Endometrium (tissue), 2 donors: Measurements from ENCODE around the gene NCOA3.

Experiments used
- FAIRE-seq: peaks from 2 replicates; lab custom pipeline; 2012; peaks lifted over from hg19 to GRCh38; lab: Jason Lieb, UNC
- donor health status: control.
- donor health status: control.

The NCOA3 gene

DNA sequence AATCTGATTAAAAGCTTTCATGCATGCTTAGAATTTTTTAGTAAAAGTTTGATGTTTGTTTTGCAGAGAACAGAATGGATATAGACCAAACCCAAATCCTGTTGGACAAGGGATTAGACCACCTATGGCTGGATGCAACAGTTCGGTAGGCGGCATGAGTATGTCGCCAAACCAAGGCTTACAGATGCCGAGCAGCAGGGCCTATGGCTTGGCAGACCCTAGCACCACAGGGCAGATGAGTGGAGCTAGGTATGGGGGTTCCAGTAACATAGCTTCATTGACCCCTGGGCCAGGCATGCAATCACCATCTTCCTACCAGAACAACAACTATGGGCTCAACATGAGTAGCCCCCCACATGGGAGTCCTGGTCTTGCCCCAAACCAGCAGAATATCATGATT lies 133.6 kb downstream of the NCOA3 start:
- no peak for FAIRE-seq

DNA sequence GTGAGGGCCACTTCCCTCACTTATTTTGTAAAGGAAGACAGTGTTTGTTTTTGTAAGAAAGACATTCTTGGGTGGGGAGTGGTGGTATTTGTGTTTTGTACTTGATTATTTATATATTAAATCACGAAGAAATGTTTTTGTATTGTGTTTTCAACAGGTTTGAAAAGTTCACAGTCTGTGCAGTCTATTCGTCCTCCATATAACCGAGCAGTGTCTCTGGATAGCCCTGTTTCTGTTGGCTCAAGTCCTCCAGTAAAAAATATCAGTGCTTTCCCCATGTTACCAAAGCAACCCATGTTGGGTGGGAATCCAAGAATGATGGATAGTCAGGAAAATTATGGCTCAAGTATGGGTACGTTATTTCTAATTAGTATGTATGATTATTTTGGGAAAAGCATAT lies 137.2 kb downstream of the NCOA3 start:
- no peak for FAIRE-seq

DNA sequence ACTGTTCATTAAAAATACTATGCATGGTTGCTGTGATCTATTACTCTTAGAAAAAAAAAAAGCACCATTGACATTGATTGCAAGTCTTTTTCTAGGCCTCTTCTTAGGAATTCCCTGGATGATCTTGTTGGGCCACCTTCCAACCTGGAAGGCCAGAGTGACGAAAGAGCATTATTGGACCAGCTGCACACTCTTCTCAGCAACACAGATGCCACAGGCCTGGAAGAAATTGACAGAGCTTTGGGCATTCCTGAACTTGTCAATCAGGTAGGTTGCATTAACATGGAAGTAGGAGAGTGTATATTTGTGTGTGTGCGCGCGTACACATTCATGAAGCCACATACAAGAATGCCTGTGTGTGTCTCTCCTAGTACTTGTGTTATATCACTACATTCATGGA lies 140.4 kb downstream of the NCOA3 start:
- no peak for FAIRE-seq

GRCh38 chr20:47642624-47643023 lies 140.9 kb downstream of the NCOA3 start:
- FAIRE-seq, result no peak

DNA sequence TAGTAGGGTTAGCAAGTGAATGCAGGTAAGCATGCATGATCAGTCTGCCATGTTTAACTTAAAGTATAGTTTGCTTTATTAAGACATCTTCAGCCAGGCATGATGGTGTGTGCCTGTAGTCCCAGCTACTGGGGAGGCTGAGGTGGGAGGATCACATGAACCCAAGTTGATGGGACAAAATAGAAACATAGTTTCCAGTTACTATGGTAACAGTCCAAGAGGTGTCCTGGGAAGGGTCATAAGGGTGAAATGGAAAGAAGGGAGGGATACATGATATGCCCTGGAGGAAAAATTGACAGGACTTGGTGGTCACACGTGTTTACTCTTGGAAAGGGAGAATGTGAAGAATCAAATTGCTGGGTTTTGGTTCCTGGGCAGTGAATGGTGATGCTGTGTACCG lies 143.9 kb downstream of the NCOA3 start:
- FAIRE-seq, result no peak

GRCh38 chr20:47647994-47648393 lies 146.3 kb downstream of the NCOA3 start:
- FAIRE-seq, result no peak

DNA sequence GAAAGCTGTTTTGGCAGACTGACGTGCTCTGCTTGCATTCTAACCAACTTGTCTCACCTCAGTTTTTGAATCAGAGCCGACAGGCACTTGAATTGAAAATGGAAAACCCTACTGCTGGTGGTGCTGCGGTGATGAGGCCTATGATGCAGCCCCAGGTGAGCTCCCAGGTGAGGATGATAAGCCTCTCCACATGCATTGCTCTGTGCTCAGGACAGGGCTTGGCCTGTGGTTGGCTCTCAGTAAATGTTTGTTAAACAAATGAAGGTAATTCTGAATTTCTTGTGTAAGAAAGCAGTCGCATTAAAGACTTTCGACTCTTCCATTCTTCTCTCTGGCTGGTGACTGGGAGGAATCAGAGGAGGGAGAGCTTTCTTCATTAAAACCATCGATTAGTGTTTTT lies 147.3 kb downstream of the NCOA3 start:
- no peak for FAIRE-seq

- no peak for FAIRE-seq
Measured at GRCh38 chr20:47652301-47652700, 150.6 kb downstream of the NCOA3 start.

DNA sequence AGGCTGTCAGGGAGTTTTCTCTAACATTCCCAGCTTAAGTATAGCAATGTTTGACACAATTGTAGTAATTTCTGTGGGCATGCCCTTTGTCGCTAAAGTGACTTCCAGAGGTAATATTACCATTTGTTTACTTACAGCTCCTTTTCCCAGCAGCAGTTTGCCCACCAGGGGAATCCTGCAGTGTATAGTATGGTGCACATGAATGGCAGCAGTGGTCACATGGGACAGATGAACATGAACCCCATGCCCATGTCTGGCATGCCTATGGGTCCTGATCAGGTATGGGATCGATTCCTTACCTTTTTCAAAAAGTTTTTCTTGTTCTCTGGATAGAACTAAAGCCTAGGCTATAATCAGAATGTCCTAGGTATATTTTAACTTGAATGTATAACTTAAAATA lies 151.1 kb downstream of the NCOA3 start:
- FAIRE-seq, result no peak

- no peak for FAIRE-seq
Measured at GRCh38 chr20:47653869-47654268, 152.2 kb downstream of the NCOA3 start.

DNA sequence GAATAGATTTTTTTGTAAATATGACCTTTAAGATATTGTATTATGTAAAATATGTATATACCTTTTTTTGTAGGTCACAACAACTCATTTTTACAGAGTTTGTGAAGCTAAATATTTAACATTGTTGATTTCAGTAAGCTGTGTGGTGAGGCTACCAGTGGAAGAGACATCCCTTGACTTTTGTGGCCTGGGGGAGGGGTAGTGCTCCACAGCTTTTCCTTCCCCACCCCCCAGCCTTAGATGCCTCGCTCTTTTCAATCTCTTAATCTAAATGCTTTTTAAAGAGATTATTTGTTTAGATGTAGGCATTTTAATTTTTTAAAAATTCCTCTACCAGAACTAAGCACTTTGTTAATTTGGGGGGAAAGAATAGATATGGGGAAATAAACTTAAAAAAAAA lies 152.7 kb downstream of the NCOA3 start:
- no peak for FAIRE-seq

- no peak for FAIRE-seq
Measured at GRCh38 chr20:47655635-47656034, 153.9 kb downstream of the NCOA3 start.

GRCh38 chr20:47656318-47656717 lies 154.6 kb downstream of the NCOA3 start:
- no peak for FAIRE-seq

GRCh38 chr20:47659904-47660601 lies 158.4 kb downstream of the NCOA3 start:
- FAIRE-seq, result no peak

DNA sequence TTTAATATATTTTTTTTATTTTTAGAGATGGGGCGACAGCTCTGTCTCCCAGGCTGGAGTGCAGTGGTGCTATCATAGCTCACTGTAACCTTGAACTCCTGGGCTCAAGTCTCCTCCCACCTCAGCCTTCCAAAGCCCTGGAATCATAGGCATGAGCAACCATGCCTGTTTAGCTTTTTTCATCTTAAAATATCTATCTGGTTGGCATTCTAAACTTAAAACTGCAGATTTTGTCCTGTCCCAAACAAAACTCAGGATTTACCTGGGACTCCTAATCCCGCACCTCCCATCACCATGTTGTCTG lies 158.9 kb downstream of the NCOA3 start:
- FAIRE-seq, result no peak

- no peak for FAIRE-seq
Measured at GRCh38 chr20:47660983-47661700, 159.5 kb downstream of the NCOA3 start.

GRCh38 chr20:47661714-47662113 lies 160.0 kb downstream of the NCOA3 start:
- no peak for FAIRE-seq

DNA sequence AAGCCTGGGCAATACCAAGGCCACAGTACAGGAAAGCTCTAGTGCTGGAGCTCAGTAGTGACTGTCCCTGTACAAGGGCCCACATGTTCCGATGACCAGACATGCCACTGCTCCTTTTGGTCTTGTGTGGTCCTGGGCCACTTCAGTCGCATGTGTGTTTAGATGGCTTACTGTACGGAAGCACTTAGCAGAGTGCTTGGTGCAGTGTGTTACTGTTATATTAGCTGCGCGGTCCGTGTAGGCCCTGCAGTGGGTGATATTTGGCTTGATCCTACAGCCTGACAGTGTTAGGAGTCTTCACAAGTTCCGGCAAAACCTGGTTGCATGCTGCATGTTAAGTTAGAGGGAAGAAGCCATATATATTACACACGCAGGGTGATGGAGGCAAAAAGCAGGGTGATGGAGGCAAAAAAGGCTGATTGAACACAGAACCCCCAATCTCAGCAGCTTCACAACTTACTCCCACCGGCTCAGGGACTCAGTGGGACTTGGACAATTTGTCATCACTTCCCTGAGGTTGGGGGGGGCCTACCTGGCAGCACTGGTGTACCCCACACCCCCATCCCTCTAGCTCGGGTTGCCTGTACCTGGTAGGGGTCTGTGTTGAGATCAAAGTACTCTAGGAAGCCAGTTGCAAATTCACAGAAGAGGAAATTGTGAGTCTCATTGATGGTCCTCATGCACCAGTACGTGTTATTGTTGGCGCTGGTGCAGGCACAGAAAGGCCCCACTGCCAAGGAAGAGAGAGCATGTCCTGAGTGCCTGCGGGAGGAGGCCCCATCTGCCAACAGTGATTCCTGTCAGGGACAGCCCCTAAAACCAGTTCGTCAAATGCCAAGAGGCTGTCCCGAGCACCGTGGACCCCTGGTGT lies 161.0 kb downstream of the NCOA3 start:
- no peak for FAIRE-seq

DNA sequence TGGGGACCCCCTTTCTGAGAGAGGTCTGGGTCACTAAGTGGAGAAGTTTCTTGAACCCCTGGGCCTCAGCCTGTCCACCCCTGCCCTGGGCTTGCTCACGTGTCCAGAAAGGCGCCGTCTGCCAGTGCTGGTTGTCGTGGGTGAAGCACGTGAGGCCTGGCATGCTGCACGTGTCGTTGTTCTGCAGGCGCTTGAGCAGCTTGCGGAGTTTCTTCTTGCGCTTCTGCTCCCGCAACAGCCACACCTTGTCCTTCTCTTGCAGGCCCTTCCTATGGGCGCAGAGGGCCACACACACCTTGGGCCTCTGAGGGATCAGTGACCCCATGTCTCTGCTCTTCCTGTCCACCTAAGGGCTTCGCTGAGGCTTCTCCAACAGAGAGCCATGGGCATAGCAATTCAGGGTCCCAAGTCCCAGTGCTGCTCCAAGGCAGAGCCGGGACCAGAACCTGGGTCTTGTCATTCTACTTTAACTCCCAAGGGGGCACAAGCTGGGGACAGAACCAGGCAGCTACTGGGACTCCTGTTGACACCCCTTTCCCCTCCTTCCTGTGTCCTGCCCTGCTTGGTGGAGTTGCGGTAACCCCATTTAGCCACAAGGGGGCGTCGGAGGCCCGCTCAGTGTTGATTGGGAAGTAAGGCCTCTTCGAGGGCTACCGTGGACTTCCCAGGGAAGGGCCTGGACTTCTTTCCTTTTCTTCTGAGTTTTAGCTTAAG lies 161.8 kb downstream of the NCOA3 start:
- FAIRE-seq, result no peak

GRCh38 chr20:47664068-47664437 lies 162.4 kb downstream of the NCOA3 start:
- no peak for FAIRE-seq

DNA sequence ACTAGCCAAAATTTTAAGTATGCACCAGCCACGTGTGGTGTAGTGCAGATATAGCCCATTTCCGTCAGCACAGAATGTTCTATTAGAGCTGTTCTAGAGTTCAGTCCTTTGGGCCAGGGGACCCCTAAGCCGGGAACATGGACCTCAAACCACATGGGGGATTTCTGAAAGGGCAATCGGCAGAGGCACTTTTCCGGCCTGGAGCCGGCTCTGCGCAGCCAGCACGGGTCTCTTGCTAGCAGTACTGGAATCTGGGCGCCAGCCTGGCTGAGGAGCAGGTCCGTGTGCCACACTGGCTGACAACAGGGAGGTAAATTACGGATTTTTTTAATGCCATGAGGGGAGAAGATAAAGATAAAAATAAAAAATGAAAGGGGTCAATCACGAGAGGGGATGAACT lies 163.1 kb downstream of the NCOA3 start:
- no peak for FAIRE-seq

DNA sequence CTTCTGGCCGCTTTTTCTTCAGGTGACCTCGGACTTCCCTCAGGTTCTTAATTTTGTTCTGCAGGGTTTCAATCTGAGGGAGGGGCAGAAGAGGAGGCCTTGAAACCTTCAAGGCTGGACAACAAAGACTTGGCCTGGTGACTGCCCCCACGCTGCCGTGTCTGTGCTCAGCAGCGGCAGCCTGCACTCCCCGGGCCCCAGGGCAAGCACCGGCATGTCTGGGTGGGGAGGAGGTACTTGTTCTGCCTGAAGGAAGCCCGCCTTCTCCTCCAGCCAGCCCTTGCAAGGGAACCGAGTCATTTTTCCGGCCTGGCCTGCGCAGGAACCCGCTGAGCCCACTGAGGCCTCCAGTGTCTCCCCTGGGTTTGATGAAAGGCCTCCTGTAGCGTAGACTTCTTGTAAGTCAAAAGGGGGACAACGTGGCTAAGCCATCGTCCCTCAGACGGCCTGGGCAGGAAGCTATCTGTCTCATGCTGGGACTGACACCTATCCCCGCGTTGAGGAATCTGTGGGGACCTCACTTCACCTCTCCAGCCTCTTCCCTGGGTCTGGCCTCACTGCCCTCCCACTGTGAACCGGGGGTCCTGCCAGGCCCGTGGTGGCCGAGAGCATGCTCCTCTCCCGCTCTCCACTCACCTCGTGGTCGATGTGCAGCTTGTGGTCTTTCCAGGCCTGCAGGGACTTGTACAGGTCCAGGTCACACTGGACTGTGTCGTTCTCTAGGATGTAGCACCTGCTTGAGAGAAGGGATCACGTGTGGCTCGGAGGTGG lies 163.7 kb downstream of the NCOA3 start:
- no peak for FAIRE-seq
